Panc1 (cell line): Measurements from ENCODE around the gene LENEP. TPM values are rescaled to one million over a fixed set of nuclear protein-coding genes. Genes with fewer than 3 reads are reported as not detected.

Experiments used
- ATAC-seq: fragments of 200-7000 bp; cut with Tn5 transposase; 2 replicates; pipeline ENCODE4 v1.9.1; 2020; ENCODE audit warnings: mild to moderate bottlenecking, moderate library complexity
- BruUV-seq: library from RNA; stranded (reverse); fragments of 400-500 nt; replicated peaks from 2 replicates; lab custom pipeline; 2021; lab: Mats Ljungman, UMichigan
- CTCF ChIA-PET: fragments of 300-600 bp; sonication (Branson Sonifier 250); formaldehyde crosslinking; loops from one replicate; lab custom pipeline; 2022; ENCODE audit warnings: antibody characterized with exemption; lab: Charles Lee
- POLR2A ChIA-PET: fragments of 300-600 bp; sonication (Branson Sonifier 250); formaldehyde crosslinking; loops from one replicate; lab custom pipeline; 2022; ENCODE audit warnings: antibody characterized with exemption; lab: Charles Lee
- DNase-seq: peaks from one replicate; pipeline ENCODE4 v3.0.0-alpha.2; 2010; ENCODE audit warnings: low read depth, low spot score
- H3K27ac ChIP-seq: 2 replicates; pipeline ENCODE4 v1.5.1; 2011; ENCODE audit warnings: mild to moderate bottlenecking, low read length, inconsistent platforms
- H3K27me3 ChIP-seq: fragments of 200-500 bp; sonication (Bioruptor generic); 2 replicates; pipeline ENCODE4 v1.6.0; 2014; ENCODE audit warnings: low read length, inconsistent platforms; ENCODE audit not compliant: control insufficient read depth, insufficient read depth
- H3K36me3 ChIP-seq: fragments of 200-500 bp; sonication (Bioruptor generic); 2 replicates; pipeline ENCODE4 v1.5.1; 2014; ENCODE audit warnings: inconsistent platforms, mild to moderate bottlenecking, low read length, moderate library complexity; ENCODE audit not compliant: control insufficient read depth, insufficient read depth
- H3K4me1 ChIP-seq: 2 replicates; pipeline ENCODE4 v1.5.1; 2011; ENCODE audit warnings: inconsistent platforms, mild to moderate bottlenecking, low read length, moderate library complexity; ENCODE audit not compliant: control insufficient read depth, insufficient read depth
- H3K4me3 ChIP-seq, 2 experiments: 2 replicates each; pipeline ENCODE4 v1.5.1; 2011 to 2012; ENCODE audit warnings: low read depth in 2 of 2, low read length in 2 of 2, mild to moderate bottlenecking in 2 of 2, inconsistent platforms in 1 of 2, moderate library complexity in 1 of 2
- H3K9me3 ChIP-seq: fragments of 200-500 bp; sonication (Bioruptor generic); 2 replicates; pipeline ENCODE4 v1.5.1; 2014; ENCODE audit warnings: low read depth, mild to moderate bottlenecking, inconsistent platforms, low read length, moderate library complexity; ENCODE audit not compliant: control insufficient read depth, insufficient read depth
- CTCF ChIP-seq: fragments of 450-650 bp; IDR thresholded peaks from 2 replicates; pipeline ENCODE4 v1.5.1; 2017; ENCODE audit warnings: mild to moderate bottlenecking
- POLR2AphosphoS5 ChIP-seq: IDR thresholded peaks from 2 replicates; pipeline ENCODE4 v1.6.1; 2012; ENCODE audit warnings: mild to moderate bottlenecking, low read depth, low read length, moderate library complexity
- SIN3A ChIP-seq: IDR thresholded peaks from 2 replicates; pipeline ENCODE4 v1.6.1; 2012; ENCODE audit warnings: low read depth, mild to moderate bottlenecking, low read length, moderate library complexity, borderline replicate concordance; ENCODE audit not compliant: insufficient read depth
- TCF7L2 ChIP-seq: IDR thresholded peaks from 2 replicates; pipeline ENCODE4 v1.6.1; 2011; ENCODE audit warnings: mild to moderate bottlenecking, low read depth, low read length, inconsistent platforms
- in situ Hi-C: cut with HindIII; loops from 2 replicates; pipeline ENCODE4 v1.10.0; 2016; ENCODE audit warnings: low sequenced_read_pairs, low pct_unique_long_range_greater_than_20kb
- intact Hi-C: fragments of 100-400 bp; cut with micrococcal nuclease; formaldehyde crosslinking; loops from one replicate; pipeline ENCODE4 v1.10.0; 2022; ENCODE audit not compliant: unreplicated experiment
- total RNA-seq: library from RNA; stranded (reverse); gene quantifications from one replicate; pipeline ENCODE4 v1.2.1, GENCODE V29; 2021; ENCODE audit not compliant: unreplicated experiment
- TF ChIP-seq, protein P1 (sequence below), 2 experiments: IDR thresholded peaks; 2 replicates each; pipeline ENCODE4 v1.6.1; 2011 to 2012; ENCODE audit warnings: low read depth in 2 of 2, control low read depth in 1 of 2, low read length in 1 of 2, mild to moderate bottlenecking in 1 of 2, moderate library complexity in 1 of 2; ENCODE audit not compliant: insufficient read depth in 1 of 2

The LENEP gene
- total RNA-seq, 1 experiment from 2014 or later: 0.67 TPM

DNA sequence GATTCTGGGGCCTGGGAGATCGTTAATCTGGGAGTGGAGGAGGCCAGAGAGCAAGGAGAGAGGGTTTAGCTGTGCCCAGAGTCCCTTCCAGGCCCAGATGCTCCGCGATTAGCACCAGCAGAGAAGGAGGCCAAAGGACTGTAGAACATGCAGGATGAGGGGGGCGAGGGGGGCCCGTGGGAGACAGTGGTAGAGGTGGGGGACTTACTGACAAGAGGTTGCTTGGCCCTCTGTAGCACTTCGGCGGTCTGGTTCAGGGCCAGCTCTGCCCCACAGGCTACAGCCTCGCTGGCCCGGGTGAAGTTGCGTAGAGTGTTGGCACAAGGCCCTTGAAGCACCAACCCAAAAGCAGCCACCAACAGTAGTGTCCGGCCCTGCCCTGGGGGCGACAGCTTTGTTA lies 39.5 kb downstream of the LENEP start:
- H3K27ac ChIP-seq: no peak overlapping the region
- no TSS peak for BruUV-seq
- intact Hi-C loops: no loop called here
- H3K36me3 ChIP-seq: no peaks in the 10 kb centered on the region
- POLR2A ChIA-PET: interaction anchor here (0.5 kb wide), 1 partner anchor 59 kb away, joined by 15 read pairs; no protein-coding TSS in a partner anchor
- TF ChIP-seq TCF7L2 (no peak), CTCF (no peak), POLR2AphosphoS5 (no peak), SIN3A (no peak)
- TF ChIP-seq, protein P1, sequence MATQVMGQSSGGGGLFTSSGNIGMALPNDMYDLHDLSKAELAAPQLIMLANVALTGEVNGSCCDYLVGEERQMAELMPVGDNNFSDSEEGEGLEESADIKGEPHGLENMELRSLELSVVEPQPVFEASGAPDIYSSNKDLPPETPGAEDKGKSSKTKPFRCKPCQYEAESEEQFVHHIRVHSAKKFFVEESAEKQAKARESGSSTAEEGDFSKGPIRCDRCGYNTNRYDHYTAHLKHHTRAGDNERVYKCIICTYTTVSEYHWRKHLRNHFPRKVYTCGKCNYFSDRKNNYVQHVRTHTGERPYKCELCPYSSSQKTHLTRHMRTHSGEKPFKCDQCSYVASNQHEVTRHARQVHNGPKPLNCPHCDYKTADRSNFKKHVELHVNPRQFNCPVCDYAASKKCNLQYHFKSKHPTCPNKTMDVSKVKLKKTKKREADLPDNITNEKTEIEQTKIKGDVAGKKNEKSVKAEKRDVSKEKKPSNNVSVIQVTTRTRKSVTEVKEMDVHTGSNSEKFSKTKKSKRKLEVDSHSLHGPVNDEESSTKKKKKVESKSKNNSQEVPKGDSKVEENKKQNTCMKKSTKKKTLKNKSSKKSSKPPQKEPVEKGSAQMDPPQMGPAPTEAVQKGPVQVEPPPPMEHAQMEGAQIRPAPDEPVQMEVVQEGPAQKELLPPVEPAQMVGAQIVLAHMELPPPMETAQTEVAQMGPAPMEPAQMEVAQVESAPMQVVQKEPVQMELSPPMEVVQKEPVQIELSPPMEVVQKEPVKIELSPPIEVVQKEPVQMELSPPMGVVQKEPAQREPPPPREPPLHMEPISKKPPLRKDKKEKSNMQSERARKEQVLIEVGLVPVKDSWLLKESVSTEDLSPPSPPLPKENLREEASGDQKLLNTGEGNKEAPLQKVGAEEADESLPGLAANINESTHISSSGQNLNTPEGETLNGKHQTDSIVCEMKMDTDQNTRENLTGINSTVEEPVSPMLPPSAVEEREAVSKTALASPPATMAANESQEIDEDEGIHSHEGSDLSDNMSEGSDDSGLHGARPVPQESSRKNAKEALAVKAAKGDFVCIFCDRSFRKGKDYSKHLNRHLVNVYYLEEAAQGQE (IDR thresholded peaks at IDR 0.05; ENCODE audit: insufficient read depth in 1 of 2, low read depth in 2 of 2, low read length in 1 of 2): no peak
- ATAC-seq: no peak
- no peaks in the 10 kb centered on the region for H3K4me1 ChIP-seq
- DNase-seq: no peak
- CTCF ChIA-PET: no interaction called here
- in situ Hi-C loops: no loop called here
- H3K27me3 ChIP-seq: no peaks in the 10 kb centered on the region
- H3K9me3 ChIP-seq: no peaks in the 10 kb centered on the region
- no peak overlapping the region for H3K4me3 ChIP-seq

- ATAC-seq: no peak
- ChIA-PET CTCF (no interaction called here), POLR2A (no interaction called here)
- H3K9me3 ChIP-seq: no peaks in the 10 kb centered on the region
- intact Hi-C loops: no loop called here
- no peak for TF ChIP-seq TCF7L2
- TF ChIP-seq CTCF: no peak
- no peak for TF ChIP-seq SIN3A
- TF ChIP-seq POLR2AphosphoS5: no peak
- TF ChIP-seq, protein P1 (IDR thresholded peaks at IDR 0.05; ENCODE audit: insufficient read depth in 1 of 2, low read depth in 2 of 2, low read length in 1 of 2): no peak
- DNase-seq: no peak
- no peaks in the 10 kb centered on the region for H3K27me3 ChIP-seq
- no peak within 1 kb of the TSS for H3K27ac ChIP-seq
- BruUV-seq: no TSS peak
- no peaks in the 10 kb centered on the region for H3K36me3 ChIP-seq
- in situ Hi-C loops: no loop called here
- H3K4me3 ChIP-seq: no peak within 1 kb of the TSS
- H3K4me1 ChIP-seq: no peaks in the 10 kb centered on the region
Observed at GRCh38 chr1:155033524-155033923, 40.1 kb downstream of the LENEP start, which contains the start of the genes DCST1 and DCST2. Gene DCST1, plus strand, starts transcription at chr1:155033824. Its CDS starts 213 bp downstream, at chr1:155034037. Gene DCST2, minus strand, starts transcription at chr1:155033781. Its CDS starts 80 bp downstream, at chr1:155033701.
